Mesothelial cell of epicardium (in vitro differentiated cells): ENCODE results near the gene NPHP4. TPM values are rescaled to one million over a fixed set of nuclear protein-coding genes. Genes with fewer than 3 reads are reported as not detected.

Experiments
- DNase-seq, 2 experiments: peaks; one replicate each; pipeline ENCODE4 v3.0.0; 2021; ENCODE audit warnings: low spot score in 2 of 2; ENCODE audit not compliant: unreplicated experiment in 2 of 2
- H3K27ac Mint-ChIP-seq: 2 replicates; pipeline ENCODE4 v1.8.0; 2021; ENCODE audit warnings: mixed read lengths
- H3K27me3 Mint-ChIP-seq: 2 replicates; pipeline ENCODE4 v1.8.0; 2021; ENCODE audit warnings: low read depth, mixed read lengths
- H3K36me3 Mint-ChIP-seq: 2 replicates; pipeline ENCODE4 v1.8.0; 2021; ENCODE audit warnings: mixed read lengths
- H3K4me1 Mint-ChIP-seq: 2 replicates; pipeline ENCODE4 v1.8.0; 2021; ENCODE audit warnings: mixed read lengths
- H3K4me3 Mint-ChIP-seq: 2 replicates; pipeline ENCODE4 v1.8.0; 2021; ENCODE audit warnings: mild to moderate bottlenecking, moderate library complexity, mixed read lengths
- H3K9me3 Mint-ChIP-seq: 2 replicates; pipeline ENCODE4 v1.8.0; 2021; ENCODE audit warnings: mixed read lengths
- total RNA-seq: library from RNA; stranded (reverse); gene quantifications from 3 replicates; pipeline ENCODE4 v1.2.1, GENCODE V29; 2021
- TF ChIP-seq, protein P1 (sequence below): fragments of 200-600 bp; sonication (generic); IDR thresholded peaks from one replicate; pipeline ENCODE4 v1.5.0; 2021; ENCODE audit warnings: antibody characterized with exemption; ENCODE audit not compliant: unreplicated experiment

The NPHP4 gene
- total RNA-seq, 1 donor from 2014 or later, result 16.4 TPM

- H3K4me1 Mint-ChIP-seq, result no peaks in the 10 kb centered on the region
- H3K27me3 Mint-ChIP-seq, result peaks cover 13% of the 10 kb centered on the region
- H3K27ac Mint-ChIP-seq, result no peak overlapping the region
- TF ChIP-seq, protein P1, sequence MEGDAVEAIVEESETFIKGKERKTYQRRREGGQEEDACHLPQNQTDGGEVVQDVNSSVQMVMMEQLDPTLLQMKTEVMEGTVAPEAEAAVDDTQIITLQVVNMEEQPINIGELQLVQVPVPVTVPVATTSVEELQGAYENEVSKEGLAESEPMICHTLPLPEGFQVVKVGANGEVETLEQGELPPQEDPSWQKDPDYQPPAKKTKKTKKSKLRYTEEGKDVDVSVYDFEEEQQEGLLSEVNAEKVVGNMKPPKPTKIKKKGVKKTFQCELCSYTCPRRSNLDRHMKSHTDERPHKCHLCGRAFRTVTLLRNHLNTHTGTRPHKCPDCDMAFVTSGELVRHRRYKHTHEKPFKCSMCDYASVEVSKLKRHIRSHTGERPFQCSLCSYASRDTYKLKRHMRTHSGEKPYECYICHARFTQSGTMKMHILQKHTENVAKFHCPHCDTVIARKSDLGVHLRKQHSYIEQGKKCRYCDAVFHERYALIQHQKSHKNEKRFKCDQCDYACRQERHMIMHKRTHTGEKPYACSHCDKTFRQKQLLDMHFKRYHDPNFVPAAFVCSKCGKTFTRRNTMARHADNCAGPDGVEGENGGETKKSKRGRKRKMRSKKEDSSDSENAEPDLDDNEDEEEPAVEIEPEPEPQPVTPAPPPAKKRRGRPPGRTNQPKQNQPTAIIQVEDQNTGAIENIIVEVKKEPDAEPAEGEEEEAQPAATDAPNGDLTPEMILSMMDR, result no peak
- DNase-seq, result no peak
- H3K4me3 Mint-ChIP-seq, result no peak overlapping the region
- no peaks in the 10 kb centered on the region for H3K36me3 Mint-ChIP-seq
- peaks cover 4% of the 10 kb centered on the region for H3K9me3 Mint-ChIP-seq
Measured at GRCh38 chr1:5850503-5850902, 141.7 kb downstream of the NPHP4 start.

GRCh38 chr1:5849550-5849949 lies 142.7 kb downstream of the NPHP4 start:
- H3K4me1 Mint-ChIP-seq, result no peaks in the 10 kb centered on the region
- no peaks in the 10 kb centered on the region for H3K36me3 Mint-ChIP-seq
- TF ChIP-seq, protein P1, result no peak
- no peak overlapping the region for H3K4me3 Mint-ChIP-seq
- H3K27me3 Mint-ChIP-seq, result peaks cover 16% of the 10 kb centered on the region
- DNase-seq, result no peak
- H3K27ac Mint-ChIP-seq, result no peak overlapping the region
- H3K9me3 Mint-ChIP-seq, result peaks cover 4% of the 10 kb centered on the region

DNA sequence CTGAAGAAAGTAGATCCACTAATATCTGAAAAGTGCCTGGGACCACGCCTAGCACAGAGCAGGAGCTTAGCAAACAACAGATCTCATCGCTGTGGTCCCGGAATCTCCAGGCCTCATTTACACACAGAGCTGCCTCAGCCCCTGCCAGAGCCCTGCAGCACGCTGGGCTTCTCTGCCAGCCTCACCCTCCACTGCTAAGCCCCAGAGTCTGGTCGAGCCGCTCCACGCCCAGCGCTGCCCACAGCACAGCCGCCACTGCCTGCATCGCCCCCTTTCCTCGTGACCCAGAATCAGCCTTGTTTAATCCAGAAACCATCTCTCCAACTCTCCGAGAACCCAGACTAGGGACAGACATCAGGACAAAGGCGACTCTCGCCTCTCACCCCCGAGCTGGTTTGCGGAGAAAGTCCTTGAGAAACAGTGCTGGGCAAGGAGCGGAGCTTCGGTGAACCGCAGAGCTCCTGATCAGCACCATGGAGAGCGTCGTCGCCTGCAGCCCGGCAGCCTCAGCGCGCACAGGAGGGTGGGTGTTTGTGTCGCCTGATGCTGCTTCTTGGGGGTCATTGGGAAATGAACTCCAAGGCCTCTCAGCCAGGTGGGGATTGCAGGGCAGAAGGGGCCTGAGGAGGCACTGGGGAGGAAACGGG lies 145.1 kb downstream of the NPHP4 start:
- H3K27ac Mint-ChIP-seq, result no peak overlapping the region
- peak; percentile 43 to 72 for DNase-seq
- no peaks in the 10 kb centered on the region for H3K9me3 Mint-ChIP-seq
- H3K4me3 Mint-ChIP-seq, result no peak overlapping the region
- TF ChIP-seq, protein P1, result no peak
- H3K36me3 Mint-ChIP-seq, result no peaks in the 10 kb centered on the region
- H3K4me1 Mint-ChIP-seq, result no peaks in the 10 kb centered on the region
- peaks cover 22% of the 10 kb centered on the region for H3K27me3 Mint-ChIP-seq

GRCh38 chr1:5845376-5845775 lies 146.8 kb downstream of the NPHP4 start:
- H3K27me3 Mint-ChIP-seq, result peaks cover 20% of the 10 kb centered on the region
- no peak overlapping the region for H3K27ac Mint-ChIP-seq
- no peaks in the 10 kb centered on the region for H3K9me3 Mint-ChIP-seq
- TF ChIP-seq, protein P1, result no peak
- DNase-seq, result no peak
- H3K36me3 Mint-ChIP-seq, result no peaks in the 10 kb centered on the region
- no peak overlapping the region for H3K4me3 Mint-ChIP-seq
- H3K4me1 Mint-ChIP-seq, result no peaks in the 10 kb centered on the region

GRCh38 chr1:5844442-5844841 lies 147.8 kb downstream of the NPHP4 start:
- H3K4me3 Mint-ChIP-seq, result no peak overlapping the region
- H3K27ac Mint-ChIP-seq, result no peak overlapping the region
- no peak for DNase-seq
- no peaks in the 10 kb centered on the region for H3K36me3 Mint-ChIP-seq
- H3K4me1 Mint-ChIP-seq, result no peaks in the 10 kb centered on the region
- no peaks in the 10 kb centered on the region for H3K9me3 Mint-ChIP-seq
- TF ChIP-seq, protein P1, result no peak
- peaks cover 26% of the 10 kb centered on the region for H3K27me3 Mint-ChIP-seq
